HepG2 (cell line): ENCODE results near the gene IAPP. TPM values are rescaled to one million over a fixed set of nuclear protein-coding genes. Genes with fewer than 3 reads are reported as not detected.

Experiments
- ATAC-seq: fragments of 200-7000 bp; cut with Tn5 transposase; 3 replicates; pipeline ENCODE4 v1.9.1; 2020; ENCODE audit warnings: mild to moderate bottlenecking, moderate library complexity
- BruUV-seq: library from RNA; stranded (reverse); fragments of 400-500 nt; replicated peaks from 2 replicates; lab custom pipeline; 2021; lab: Mats Ljungman, UMichigan
- CTCF ChIA-PET: fragments of 300-600 bp; formaldehyde crosslinking; extraction: SDS; loops from one replicate; lab custom pipeline; 2021; ENCODE audit warnings: low total read pairs, inconsistent platforms, low intra/inter-chr PET ratio; lab: Yijun Ruan, JAX
- POLR2A ChIA-PET: fragments of 350-600 bp; sonication (Branson Sonifier 250); formaldehyde crosslinking; loops from one replicate; lab custom pipeline; 2020; ENCODE audit warnings: antibody characterized with exemption, inconsistent platforms; lab: Yijun Ruan, JAX
- DNase-seq: peaks from one replicate; pipeline ENCODE4 v3.0.0-alpha.2; 2015; ENCODE audit warnings: low spot score
- FAIRE-seq: peaks from 3 replicates; lab custom pipeline; 2011; peaks lifted over from hg19 to GRCh38; lab: Jason Lieb, UNC
- H2AFZ ChIP-seq: one replicate; pipeline ENCODE4 v1.6.1; 2011; ENCODE audit warnings: low read length, inconsistent platforms
- H3K27ac ChIP-seq: fragments of 300-600 bp; 3 replicates; pipeline ENCODE4 v1.8.0; 2011; ENCODE audit warnings: mixed run types, mild to moderate bottlenecking, mixed read lengths, low read length, inconsistent platforms; ENCODE audit not compliant: insufficient read depth; ENCODE audit errors: extremely low read length
- H3K27me3 ChIP-seq, 2 experiments: fragments of 200-600 bp in 1 of 2; 2 replicates in 1 of 2; 3 replicates in 1 of 2; pipeline versions ENCODE4 v1.6.0 to v1.8.0; 2011; ENCODE audit warnings: low read length in 2 of 2, mild to moderate bottlenecking in 2 of 2, moderate library complexity in 2 of 2, inconsistent platforms in 1 of 2; ENCODE audit not compliant: insufficient read depth in 2 of 2, control insufficient read depth in 1 of 2
- H3K36me3 ChIP-seq, 2 experiments: fragments of 200-600 bp in 1 of 2; replicated peaks in 1 of 2; 2 replicates in 1 of 2; 3 replicates in 1 of 2; pipeline versions ENCODE4 v1.5.1 to v1.8.0; 2011; ENCODE audit warnings: low read length in 2 of 2, inconsistent platforms in 1 of 2; ENCODE audit not compliant: insufficient read depth in 2 of 2, control insufficient read depth in 1 of 2
- H3K4me1 ChIP-seq: 2 replicates; pipeline ENCODE4 v1.5.1; 2012; ENCODE audit warnings: low read length, inconsistent platforms; ENCODE audit not compliant: insufficient read depth
- H3K4me2 ChIP-seq: 2 replicates; pipeline ENCODE4 v1.6.0; 2011; ENCODE audit warnings: low read depth, low read length, inconsistent platforms
- H3K4me3 ChIP-seq, 3 experiments: fragments of 200-600 bp in 1 of 3; sonication (generic), shearing (Covaris generic) in 1 of 3; replicated peaks in 1 of 3; 2 replicates each; pipeline ENCODE4 v1.5.1; 2011 to 2016; ENCODE audit warnings: low read length in 3 of 3, inconsistent platforms in 2 of 3, low read depth in 2 of 3, mild to moderate bottlenecking in 2 of 3, control low read depth in 1 of 3, mixed read lengths in 1 of 3; ENCODE audit not compliant: insufficient read depth in 1 of 3
- H3K79me2 ChIP-seq: one replicate; pipeline ENCODE4 v1.6.1; 2011; ENCODE audit warnings: low read length, inconsistent platforms; ENCODE audit not compliant: insufficient read depth
- H3K9ac ChIP-seq: 2 replicates; pipeline ENCODE4 v1.6.0; 2011; ENCODE audit warnings: mild to moderate bottlenecking, low read depth, low read length, inconsistent platforms; ENCODE audit not compliant: insufficient read depth
- H3K9me3 ChIP-seq: 2 replicates; pipeline ENCODE4 v1.5.1; 2012; ENCODE audit warnings: mild to moderate bottlenecking, low read length
- H4K20me1 ChIP-seq: 2 replicates; pipeline ENCODE4 v1.6.0; 2011; ENCODE audit warnings: inconsistent platforms, mild to moderate bottlenecking, low read length, moderate library complexity; ENCODE audit not compliant: insufficient read depth
- CTCF ChIP-seq: sonication (generic); formaldehyde crosslinking; IDR thresholded peaks from 2 replicates; pipeline ENCODE4 v1.5.0; 2020; ENCODE audit warnings: mild to moderate bottlenecking, missing genetic modification reagents, moderate library complexity
- GABPB1 ChIP-seq: IDR thresholded peaks from 2 replicates; pipeline ENCODE4 v1.6.1; 2016; ENCODE audit warnings: mild to moderate bottlenecking, missing genetic modification reagents, moderate library complexity, missing compliant biosample characterization
- HDAC2 ChIP-seq: sonication (generic); formaldehyde crosslinking; IDR thresholded peaks from 2 replicates; pipeline ENCODE4 v1.4.0; 2020; ENCODE audit warnings: missing genetic modification reagents
- IKZF4 ChIP-seq: sonication (generic); formaldehyde crosslinking; IDR thresholded peaks from 2 replicates; pipeline ENCODE4 v1.5.1; 2020; ENCODE audit warnings: borderline replicate concordance, mild to moderate bottlenecking, low read depth, missing genetic modification reagents; ENCODE audit errors: not compliant biosample characterization
- ISL2 ChIP-seq: sonication (generic); formaldehyde crosslinking; IDR thresholded peaks from 2 replicates; pipeline ENCODE4 v1.5.0; 2020; ENCODE audit warnings: missing genetic modification reagents
- MIER3 ChIP-seq: IDR thresholded peaks from 2 replicates; pipeline ENCODE4 v1.6.1; 2016; ENCODE audit warnings: missing compliant biosample characterization, borderline replicate concordance
- MTA1 ChIP-seq: sonication (generic); formaldehyde crosslinking; IDR thresholded peaks from 2 replicates; pipeline ENCODE4 v1.4.0; 2020; ENCODE audit warnings: missing genetic modification reagents, mild to moderate bottlenecking, borderline replicate concordance
- SKI ChIP-seq: fragments of 450-650 bp; IDR thresholded peaks from one replicate; pipeline ENCODE4 v1.6.1; 2018; ENCODE audit warnings: mild to moderate bottlenecking; ENCODE audit not compliant: partially characterized antibody
- SUZ12 ChIP-seq: fragments of 150-350 bp; IDR thresholded peaks from 2 replicates; pipeline ENCODE4 v1.6.1; 2014; ENCODE audit warnings: low read depth, low read length
- ZNF383 ChIP-seq: sonication (generic); formaldehyde crosslinking; IDR thresholded peaks from 2 replicates; pipeline ENCODE4 v1.4.0; 2020; ENCODE audit warnings: missing genetic modification reagents, mild to moderate bottlenecking, borderline replicate concordance
- ZNF772 ChIP-seq: sonication (generic); formaldehyde crosslinking; IDR thresholded peaks from 2 replicates; pipeline ENCODE4 v1.5.0; 2020; ENCODE audit warnings: mild to moderate bottlenecking, missing genetic modification reagents
- WGBS: methylation state at CpG from one replicate; pipeline ENCODE4 v1.1.6; 2017; ENCODE audit warnings: low lambda C conversion rate; 5-methylcytosine and 5-hydroxymethylcytosine counted together
- in situ Hi-C: cut with HindIII; loops from 2 replicates; pipeline ENCODE4 v1.10.0; 2017; ENCODE audit warnings: low pct_unique_long_range_greater_than_20kb; ENCODE audit not compliant: extremely low pct_ligation_motif_present
- intact Hi-C: fragments of 100-400 bp; cut with micrococcal nuclease; formaldehyde crosslinking; loops from one replicate; pipeline ENCODE4 v1.10.0; 2022; ENCODE audit not compliant: unreplicated experiment
- polyA plus RNA-seq, 8 experiments: library from polyadenylated mRNA; depleted of rRNA in 3 of 8; stranded (reverse) in 7 of 8; unstranded in 1 of 8; fragments of >200 nt; fragmentation: Illumina TruSeq in 4 of 8; extraction: Trizol in 4 of 8; gene quantifications; 2 replicates each; pipeline versions ENCODE4 v1.2.1 to v1.2.3, GENCODE V29; 2011 to 2016; ENCODE audit warnings: low read depth in 4 of 8, missing spikeins in 1 of 8, mixed read lengths in 1 of 8; ENCODE audit not compliant: insufficient read depth in 1 of 8
- total RNA-seq, 5 experiments: library from RNA; depleted of rRNA; stranded (reverse); fragments of >200 nt; fragmentation: Illumina TruSeq; extraction: Trizol; gene quantifications; 2 replicates each; pipeline ENCODE4 v1.2.3, GENCODE V29; 2016; ENCODE audit warnings: low read depth in 1 of 5
- TF ChIP-seq, protein P1 (sequence below): sonication (generic); formaldehyde crosslinking; IDR thresholded peaks from 2 replicates; pipeline ENCODE4 v1.5.0; 2020; ENCODE audit warnings: missing genetic modification reagents
- TF ChIP-seq, protein P2 (sequence below): sonication (generic); formaldehyde crosslinking; IDR thresholded peaks from 2 replicates; pipeline ENCODE4 v1.5.0; 2020; ENCODE audit warnings: missing genetic modification reagents, mild to moderate bottlenecking, borderline replicate concordance

The IAPP gene
- total and polyA plus RNA-seq, 2 of the 13 experiments (the other 11 are each of a cell fraction or from before 2014, with no cell fraction given): not detected

- no peak for TF ChIP-seq IKZF4
Observed at GRCh38 chr12:21337959-21338744, 34.5 kb upstream of the IAPP start (continued).

GRCh38 chr12:21339921-21340320, 32.8 kb upstream of the IAPP start:
- ChIA-PET POLR2A (no interaction called here), CTCF (no interaction called here)
- Histone ChIP-seq H3K27ac (no peak overlapping the region), H3K36me3 (no peaks in the 10 kb centered on the region), H3K4me2 (no peak overlapping the region), H2AFZ (no peak overlapping the region), H3K27me3 (no peaks in the 10 kb centered on the region), H3K9ac (no peak overlapping the region), H3K4me1 (0 out of 2 replicates have a peak, but pooled peaks cover 7% of the 10 kb centered on the region), H3K4me3 (no peak overlapping the region), H4K20me1 (no peaks in the 10 kb centered on the region), H3K9me3 (no peaks in the 10 kb centered on the region), H3K79me2 (no peaks in the 10 kb centered on the region)
- FAIRE-seq (no peak), ATAC-seq (no peak), DNase-seq (no peak)
- 4% methylated on average over 1 of the region's 1 CpG for WGBS
- in situ Hi-C loops: no loop called here
- no peak for TF ChIP-seq ISL2 (CRISPR knock-in tag)
- TF ChIP-seq GABPB1: no peak
- no peak for TF ChIP-seq CTCF (CRISPR knock-in tag)
- TF ChIP-seq SUZ12: no peak
- TF ChIP-seq HDAC2: no peak
- no peak for TF ChIP-seq ZNF772 (CRISPR knock-in tag)
- no peak for TF ChIP-seq MTA1
- TF ChIP-seq, protein P1, sequence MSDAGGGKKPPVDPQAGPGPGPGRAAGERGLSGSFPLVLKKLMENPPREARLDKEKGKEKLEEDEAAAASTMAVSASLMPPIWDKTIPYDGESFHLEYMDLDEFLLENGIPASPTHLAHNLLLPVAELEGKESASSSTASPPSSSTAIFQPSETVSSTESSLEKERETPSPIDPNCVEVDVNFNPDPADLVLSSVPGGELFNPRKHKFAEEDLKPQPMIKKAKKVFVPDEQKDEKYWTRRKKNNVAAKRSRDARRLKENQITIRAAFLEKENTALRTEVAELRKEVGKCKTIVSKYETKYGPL: no peak
- no peak for TF ChIP-seq MIER3 (CRISPR knock-in tag)
- TF ChIP-seq SKI: no peak
- no peak for TF ChIP-seq ZNF383 (CRISPR knock-in tag)
- TF ChIP-seq, protein P2, sequence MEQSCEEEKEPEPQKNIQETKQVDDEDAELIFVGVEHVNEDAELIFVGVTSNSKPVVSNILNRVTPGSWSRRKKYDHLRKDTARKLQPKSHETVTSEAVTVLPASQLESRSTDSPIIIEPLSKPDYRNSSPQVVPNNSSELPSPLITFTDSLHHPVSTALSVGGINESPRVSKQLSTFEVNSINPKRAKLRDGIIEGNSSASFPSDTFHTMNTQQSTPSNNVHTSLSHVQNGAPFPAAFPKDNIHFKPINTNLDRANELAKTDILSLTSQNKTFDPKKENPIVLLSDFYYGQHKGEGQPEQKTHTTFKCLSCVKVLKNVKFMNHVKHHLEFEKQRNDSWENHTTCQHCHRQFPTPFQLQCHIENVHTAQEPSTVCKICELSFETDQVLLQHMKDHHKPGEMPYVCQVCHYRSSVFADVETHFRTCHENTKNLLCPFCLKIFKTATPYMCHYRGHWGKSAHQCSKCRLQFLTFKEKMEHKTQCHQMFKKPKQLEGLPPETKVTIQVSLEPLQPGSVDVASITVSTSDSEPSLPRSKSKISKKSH (CRISPR knock-in tag): no peak
- intact Hi-C loops: no loop called here
- BruUV-seq: no TSS peak
